Non-pigmented ciliary epithelial cell (primary cell): ENCODE results near the gene SLX9.
"Not testable (repeated sequence)": the region's sequence is repeated elsewhere in the genome, so short reads cannot be mapped to it uniquely, and the experiment has no call there.

Experiments
- DNase-seq: peaks from one replicate; pipeline ENCODE4 v3.0.0-alpha.2; 2010; ENCODE audit warnings: low read depth

The SLX9 gene

GRCh38 chr21:45019076-45019886 is 79.5 kb downstream of the SLX9 start:
- no peak for DNase-seq

GRCh38 chr21:45019887-45020537 is 80.2 kb downstream of the SLX9 start:
- DNase-seq: no peak

- no peak for DNase-seq
Measured at GRCh38 chr21:45020629-45021427, 81.0 kb downstream of the SLX9 start.

GRCh38 chr21:45021428-45022347 is 81.9 kb downstream of the SLX9 start:
- DNase-seq: no peak

GRCh38 chr21:45022348-45022675 is 82.5 kb downstream of the SLX9 start:
- no peak for DNase-seq

- DNase-seq: no peak
Measured at GRCh38 chr21:45022736-45023135, 82.9 kb downstream of the SLX9 start.

- DNase-seq: not testable (repeated sequence)
Measured at GRCh38 chr21:45024516-45024915, 84.7 kb downstream of the SLX9 start.

- no peak for DNase-seq
Measured at GRCh38 chr21:45026066-45026745, 86.4 kb downstream of the SLX9 start.
